Natural killer cell treated with Interleukin-12 subunit alpha and Interleukin-12 subunit beta and Interleukin-15 and Interleukin-18, amount 100 ng/mL, for 72 hours (primary cell): ENCODE measurements around the gene IDNK. TPM values are rescaled to one million over a fixed set of nuclear protein-coding genes. Genes with fewer than 3 reads are reported as not detected.
A peak's percentile ranks its signal among the peaks of the same experiment; 100 is the strongest.

Experiments used
- ATAC-seq, 2 donors: fragments of 150-1000 bp; cut with Tn5 transposase in 1 of 2; sonication (Bioruptor Pico), chemical (Tn5 transposase) in 1 of 2; 2 replicates each; pipeline ENCODE4 v1.10.0; 2021
- DNase-seq: peaks from one replicate; pipeline ENCODE4 v3.0.0; 2022; ENCODE audit warnings: low spot score
- H3K27ac Mint-ChIP-seq, 2 donors: 1 replicate in 1 of 2; 2 replicates in 1 of 2; pipeline ENCODE4 v1.8.0; 2022; ENCODE audit warnings: mixed read lengths in 2 of 2, mild to moderate bottlenecking in 1 of 2, moderate library complexity in 1 of 2
- H3K27me3 Mint-ChIP-seq, 2 donors: 1 replicate in 1 of 2; 2 replicates in 1 of 2; pipeline ENCODE4 v1.8.0; 2022; ENCODE audit warnings: mixed read lengths in 2 of 2
- H3K36me3 Mint-ChIP-seq: one replicate; pipeline ENCODE4 v1.8.0; 2022; ENCODE audit warnings: mixed read lengths
- H3K4me1 Mint-ChIP-seq, 2 donors: 1 replicate in 1 of 2; 2 replicates in 1 of 2; pipeline ENCODE4 v1.8.0; 2022; ENCODE audit warnings: low read depth in 2 of 2, mixed read lengths in 2 of 2, mild to moderate bottlenecking in 1 of 2
- H3K4me3 Mint-ChIP-seq: one replicate; pipeline ENCODE4 v1.8.0; 2022; ENCODE audit warnings: mixed read lengths
- H3K9me3 Mint-ChIP-seq: 2 replicates; pipeline ENCODE4 v1.8.0; 2022; ENCODE audit warnings: mixed read lengths
- total RNA-seq, 2 donors: library from RNA; stranded (reverse); gene quantifications; one replicate each; pipeline ENCODE4 v1.2.3, GENCODE V29; 2022

The IDNK gene
- total RNA-seq, 2 donors from 2014 or later = 5.1 to 6.0 TPM

DNA sequence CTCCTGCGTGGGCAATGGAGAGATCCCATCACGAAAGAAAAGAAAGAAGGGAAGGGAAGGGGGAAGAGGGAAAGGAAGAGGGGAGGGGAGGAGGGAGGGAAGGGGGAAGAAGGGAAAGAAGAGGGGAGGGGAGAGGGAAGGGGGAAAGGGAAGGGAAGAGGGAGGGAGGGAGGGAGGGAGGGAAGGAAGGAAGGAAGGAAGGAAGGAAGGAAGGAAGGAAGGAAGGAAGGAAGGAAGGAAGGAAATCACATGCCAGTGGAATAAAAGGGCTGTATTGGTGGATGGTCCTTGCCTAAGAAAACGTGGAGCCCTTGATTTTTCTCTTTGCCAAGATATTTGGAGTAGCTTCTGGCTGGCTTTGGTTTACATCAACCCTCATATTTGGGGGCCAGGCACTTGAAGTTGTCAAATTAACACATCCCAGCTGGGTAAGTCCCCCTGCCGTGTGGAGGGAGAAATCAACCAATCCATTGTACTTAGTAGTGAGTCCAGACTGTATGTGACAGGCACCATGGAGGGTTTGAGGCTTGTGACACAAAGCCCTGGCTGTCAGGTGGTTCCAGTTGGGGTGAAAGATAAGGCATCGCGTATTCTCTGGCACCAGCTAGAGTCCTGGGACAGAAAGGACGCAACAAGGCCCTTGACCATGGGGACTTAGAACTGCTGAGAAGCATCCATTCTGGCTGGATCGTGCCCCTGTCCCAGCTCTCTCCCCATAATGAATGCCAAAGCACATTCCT is 23.7 kb downstream of the IDNK start:
- Mint-ChIP-seq H3K4me1 (peaks cover 0 to 2% of the 10 kb centered on the region in 2 donors), H3K9me3 (no peaks in the 10 kb centered on the region), H3K27ac (peak overlapping the region in 1 of 2 donors; percentile 25), H3K36me3 (no peaks in the 10 kb centered on the region), H3K4me3 (no peak overlapping the region), H3K27me3 (no peaks in the 10 kb centered on the region)
- no peak for DNase-seq
- ATAC-seq = no peak

DNA sequence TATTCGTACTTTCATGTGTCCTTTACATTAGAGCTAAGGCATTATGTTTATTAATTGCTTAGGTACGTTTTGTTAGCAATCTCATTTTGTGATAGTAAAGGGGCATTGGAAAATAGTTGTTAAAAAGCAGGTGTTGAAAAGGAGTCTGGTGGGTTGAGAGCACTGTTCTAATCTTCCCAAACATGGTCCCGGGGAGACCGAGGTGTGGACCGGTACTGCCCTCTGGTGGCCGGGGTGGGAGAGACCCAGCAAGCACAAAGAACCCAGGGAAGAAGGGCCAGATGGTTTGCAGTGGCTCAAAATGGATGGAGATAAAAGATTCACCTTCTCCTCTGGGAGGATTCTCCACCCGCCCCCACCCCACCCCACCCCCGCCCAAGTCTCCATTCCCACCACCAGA is 26.1 kb downstream of the IDNK start:
- H3K9me3 Mint-ChIP-seq = no peaks in the 10 kb centered on the region
- H3K4me1 Mint-ChIP-seq = peaks cover 2 to 4% of the 10 kb centered on the region in 2 donors
- H3K36me3 Mint-ChIP-seq = peaks cover 8% of the 10 kb centered on the region
- no peaks in the 10 kb centered on the region for H3K27me3 Mint-ChIP-seq
- peak; percentile 77 to 86 for ATAC-seq
- no peak overlapping the region for H3K4me3 Mint-ChIP-seq
- no peak overlapping the region for H3K27ac Mint-ChIP-seq
- peak; percentile 73 for DNase-seq

DNA sequence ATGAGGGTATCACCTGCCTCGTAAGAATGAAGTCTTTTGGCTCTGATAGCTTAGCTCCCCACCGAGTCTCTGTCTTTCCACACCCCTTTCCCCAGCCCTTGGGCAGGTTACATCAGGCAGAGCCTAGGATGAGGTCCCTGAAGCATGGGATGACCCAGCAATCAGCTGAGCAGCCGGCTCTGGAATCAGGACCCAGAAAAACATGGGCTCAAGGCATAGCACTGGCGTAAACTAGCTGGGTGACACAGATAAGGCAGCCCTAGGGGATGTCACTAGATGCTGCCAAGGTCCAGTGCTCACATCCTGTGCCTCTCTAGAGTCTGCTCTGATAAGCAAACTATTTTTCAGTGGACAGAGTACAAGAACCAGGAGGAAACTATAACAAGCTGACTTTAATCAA is 26.6 kb downstream of the IDNK start:
- ATAC-seq = no peak
- H3K27ac Mint-ChIP-seq = no peak overlapping the region
- H3K4me3 Mint-ChIP-seq = no peak overlapping the region
- peaks cover 8% of the 10 kb centered on the region for H3K36me3 Mint-ChIP-seq
- no peaks in the 10 kb centered on the region for H3K9me3 Mint-ChIP-seq
- H3K27me3 Mint-ChIP-seq = no peaks in the 10 kb centered on the region
- no peak for DNase-seq
- peaks cover 2 to 4% of the 10 kb centered on the region in 2 donors for H3K4me1 Mint-ChIP-seq

DNA sequence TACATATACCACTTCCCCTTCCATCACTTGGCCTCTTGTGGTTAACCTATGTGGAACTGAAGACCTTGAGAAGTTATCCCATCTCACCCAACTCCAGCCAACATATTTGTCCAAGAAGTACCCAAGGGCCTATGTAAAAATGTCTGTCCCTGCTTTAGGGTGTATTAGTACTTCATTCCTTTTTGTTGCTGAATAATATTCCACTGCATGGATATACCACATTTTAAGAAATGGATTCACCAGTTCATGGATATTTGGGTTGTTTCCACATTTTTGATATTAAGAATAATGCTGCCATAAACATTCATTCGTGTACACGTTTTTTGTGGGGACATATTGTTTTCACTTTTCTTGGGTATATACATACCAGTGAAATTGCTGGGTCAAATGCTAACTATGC is 28.6 kb downstream of the IDNK start:
- Mint-ChIP-seq H3K36me3 (peaks cover 8% of the 10 kb centered on the region), H3K27ac (no peak overlapping the region), H3K4me1 (peaks cover 2 to 4% of the 10 kb centered on the region in 2 donors), H3K4me3 (no peak overlapping the region), H3K27me3 (no peaks in the 10 kb centered on the region), H3K9me3 (no peaks in the 10 kb centered on the region)
- DNase-seq = no peak
- ATAC-seq = no peak

DNA sequence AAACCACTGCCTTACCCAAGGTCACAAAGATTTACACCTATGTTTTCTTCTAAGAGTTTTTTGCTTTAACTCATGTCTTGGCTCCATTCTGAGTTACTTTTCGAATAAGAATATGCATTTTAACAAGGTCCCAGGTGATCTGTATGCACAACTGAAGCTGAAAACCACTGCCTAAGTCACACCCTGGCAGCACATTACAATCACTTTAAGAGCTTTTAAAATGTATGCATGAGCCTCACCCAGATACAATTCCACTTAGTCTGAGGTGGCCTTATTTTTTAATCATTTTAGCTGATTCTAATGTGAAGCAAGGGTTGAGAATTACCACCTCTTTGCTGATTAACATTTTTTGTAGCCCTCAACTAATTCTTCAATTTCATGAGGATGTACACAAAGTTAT is 29.5 kb downstream of the IDNK start:
- ATAC-seq (no peak), DNase-seq (no peak)
- H3K4me3 Mint-ChIP-seq = no peak overlapping the region
- no peaks in the 10 kb centered on the region for H3K27me3 Mint-ChIP-seq
- H3K36me3 Mint-ChIP-seq = peaks cover 8% of the 10 kb centered on the region
- peak overlapping the region in 1 of 2 donors; percentile 7 for H3K27ac Mint-ChIP-seq
- no peaks in the 10 kb centered on the region for H3K9me3 Mint-ChIP-seq
- H3K4me1 Mint-ChIP-seq = peaks cover 2 to 4% of the 10 kb centered on the region in 2 donors

DNA sequence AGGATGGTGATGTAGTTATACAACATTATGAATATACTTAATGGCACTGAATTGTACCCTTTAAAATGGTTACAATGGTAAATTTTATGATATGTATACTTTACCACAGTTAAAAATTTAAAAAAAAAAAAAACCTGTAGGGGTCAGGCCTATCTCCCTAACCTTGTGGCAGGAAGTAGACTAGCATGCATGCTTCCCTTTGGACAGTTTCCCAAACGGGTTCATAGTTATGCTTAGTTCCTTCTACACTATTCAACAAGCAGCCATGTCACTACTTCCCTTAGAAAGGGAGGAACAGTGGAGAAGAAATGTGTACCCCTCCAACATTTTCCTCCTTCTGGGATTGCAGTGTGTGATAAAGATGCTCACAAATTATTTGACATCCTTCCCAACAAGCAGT is 32.5 kb downstream of the IDNK start:
- no peak overlapping the region for H3K27ac Mint-ChIP-seq
- H3K27me3 Mint-ChIP-seq = no peaks in the 10 kb centered on the region
- H3K9me3 Mint-ChIP-seq = no peaks in the 10 kb centered on the region
- DNase-seq = no peak
- peaks cover 8% of the 10 kb centered on the region for H3K36me3 Mint-ChIP-seq
- no peak for ATAC-seq
- no peak overlapping the region for H3K4me3 Mint-ChIP-seq
- H3K4me1 Mint-ChIP-seq = peaks cover 0 to 4% of the 10 kb centered on the region in 2 donors

DNA sequence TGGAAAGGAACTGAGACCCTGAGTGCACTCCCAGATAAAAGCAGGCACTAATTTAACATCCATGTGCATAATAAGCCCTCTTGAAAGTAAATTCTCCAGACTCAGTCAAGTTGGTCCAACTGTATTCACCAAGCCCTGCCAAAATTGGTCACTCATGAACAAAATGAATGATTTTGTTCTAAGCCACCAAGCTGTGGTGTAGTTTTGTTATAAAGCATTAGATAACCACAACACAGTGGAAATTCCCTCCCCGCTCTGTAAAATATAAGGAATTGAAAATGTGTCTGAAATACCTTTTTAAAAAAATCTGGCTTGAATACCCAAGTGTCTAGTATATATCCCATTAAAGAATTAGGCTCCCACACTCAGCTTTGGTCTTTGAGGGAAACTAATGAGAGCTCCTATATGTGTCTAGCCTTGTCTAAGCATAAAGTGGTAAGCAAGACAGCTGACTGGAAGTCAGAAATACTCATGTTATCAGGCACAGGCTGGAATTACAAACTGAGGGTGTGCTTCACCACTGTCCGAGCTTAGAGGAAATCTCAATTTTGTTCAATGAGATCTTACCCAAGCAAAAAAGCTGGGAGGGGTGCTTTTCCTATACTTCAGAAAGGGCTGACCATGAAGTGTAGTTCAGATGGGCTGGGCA is 33.2 kb downstream of the IDNK start:
- DNase-seq = no peak
- Mint-ChIP-seq H3K9me3 (no peaks in the 10 kb centered on the region), H3K36me3 (peaks cover 8% of the 10 kb centered on the region), H3K27ac (no peak overlapping the region), H3K4me3 (no peak overlapping the region), H3K4me1 (peaks cover 0 to 4% of the 10 kb centered on the region in 2 donors), H3K27me3 (no peaks in the 10 kb centered on the region)
- peak in 1 of 2 donors; percentile 38 for ATAC-seq

DNA sequence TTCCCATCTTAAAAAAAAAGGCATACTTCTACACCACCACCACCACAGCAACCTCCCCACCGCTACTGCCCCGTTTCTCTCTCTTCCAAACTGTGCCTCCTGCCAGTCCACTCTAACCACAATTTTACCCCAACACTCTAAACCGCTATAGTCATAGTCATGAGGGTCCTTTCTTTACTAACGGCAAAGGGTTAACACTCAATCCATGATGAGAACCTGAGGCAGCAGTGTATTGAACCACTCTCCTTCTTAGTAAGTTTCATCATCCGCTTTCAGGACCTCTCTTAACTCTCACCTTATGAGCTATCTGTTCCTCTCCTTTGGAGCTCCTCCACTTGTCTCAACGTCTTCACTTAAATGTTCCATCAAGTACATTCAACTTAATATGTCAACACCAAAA is 34.0 kb downstream of the IDNK start:
- peak in 1 of 2 donors; percentile 51 for ATAC-seq
- Mint-ChIP-seq H3K9me3 (no peaks in the 10 kb centered on the region), H3K4me1 (peaks cover 0 to 4% of the 10 kb centered on the region in 2 donors), H3K4me3 (no peak overlapping the region), H3K36me3 (peaks cover 8% of the 10 kb centered on the region), H3K27ac (no peak overlapping the region), H3K27me3 (no peaks in the 10 kb centered on the region)
- DNase-seq = no peak

DNA sequence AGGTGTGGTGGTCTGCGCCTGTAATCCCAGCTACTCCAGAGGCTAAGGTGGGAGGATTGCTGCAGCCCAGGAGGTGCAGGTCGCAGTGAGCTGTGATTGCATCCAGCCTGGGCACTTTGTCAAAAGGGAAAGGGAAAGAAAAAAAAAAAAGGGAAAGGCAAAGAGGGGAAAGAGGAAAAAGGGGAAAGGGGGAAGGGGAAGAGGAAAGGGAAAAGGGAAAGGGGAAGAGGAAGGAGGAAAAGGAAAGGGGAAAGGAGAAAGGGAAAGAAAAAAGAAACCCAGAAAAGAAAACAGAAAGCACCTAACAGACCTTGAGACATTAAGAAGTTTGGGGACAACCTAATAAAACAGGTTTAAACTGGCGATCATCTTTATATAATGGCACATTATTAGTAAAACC is 40.0 kb downstream of the IDNK start:
- peaks cover 9% of the 10 kb centered on the region for H3K36me3 Mint-ChIP-seq
- H3K27ac Mint-ChIP-seq = no peak overlapping the region
- no peak overlapping the region for H3K4me3 Mint-ChIP-seq
- H3K9me3 Mint-ChIP-seq = no peaks in the 10 kb centered on the region
- H3K4me1 Mint-ChIP-seq = peaks cover 0 to 4% of the 10 kb centered on the region in 2 donors
- ATAC-seq (no peak), DNase-seq (no peak)
- H3K27me3 Mint-ChIP-seq = no peaks in the 10 kb centered on the region

DNA sequence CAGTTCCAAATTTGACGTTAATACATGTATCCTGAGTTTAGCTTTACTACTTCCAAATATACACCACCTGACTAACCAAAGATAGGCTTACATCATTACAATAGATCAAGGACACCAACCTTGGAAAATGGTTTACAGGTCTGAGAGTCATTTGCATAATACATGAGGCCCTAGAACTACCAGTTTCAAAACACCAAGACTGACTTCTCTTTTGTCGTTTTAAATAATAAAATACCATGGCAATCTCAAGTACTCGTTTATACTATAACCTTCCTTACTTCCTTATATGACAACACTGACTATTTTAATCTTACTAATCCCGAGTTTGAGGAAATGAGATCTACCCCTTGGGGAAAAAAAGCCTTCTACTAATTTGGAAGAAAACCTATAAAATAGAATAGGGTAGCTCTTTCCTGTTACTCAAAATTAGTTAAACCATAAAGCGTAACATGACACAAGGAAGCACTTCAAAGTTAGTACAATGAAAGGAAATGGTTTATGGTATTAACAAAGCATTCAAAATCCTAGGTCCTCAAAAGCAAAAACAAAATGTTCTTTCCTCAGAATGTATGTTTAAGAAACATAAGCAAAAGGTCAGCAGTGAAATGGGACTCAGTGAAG is 42.7 kb downstream of the IDNK start:
- ATAC-seq (no peak), DNase-seq (no peak)
- Mint-ChIP-seq H3K27me3 (no peaks in the 10 kb centered on the region), H3K36me3 (peaks cover 9% of the 10 kb centered on the region), H3K4me3 (no peak overlapping the region), H3K9me3 (no peaks in the 10 kb centered on the region), H3K27ac (peak overlapping the region in 1 of 2 donors; percentile 53), H3K4me1 (peaks cover 0 to 4% of the 10 kb centered on the region in 2 donors)

DNA sequence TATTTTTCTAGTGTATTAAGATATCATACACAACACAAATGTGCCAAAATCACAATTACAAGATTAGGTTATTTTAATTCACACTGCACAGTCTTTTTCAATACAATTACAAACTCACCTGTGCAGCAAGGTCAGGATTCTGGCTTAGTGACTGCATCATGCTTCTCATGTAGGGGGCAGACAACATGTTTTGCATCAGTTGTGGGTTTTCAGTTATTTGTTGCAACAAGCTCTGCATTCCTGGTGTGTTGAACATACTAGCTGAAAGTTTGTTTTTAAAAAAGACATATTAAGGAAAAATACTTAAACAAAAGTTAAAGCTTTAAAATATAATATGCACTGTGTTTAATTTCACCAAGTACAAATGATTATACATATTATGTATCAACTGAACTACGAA is 46.1 kb downstream of the IDNK start:
- peaks cover under 1 to 12% of the 10 kb centered on the region in 2 donors for H3K4me1 Mint-ChIP-seq
- no peak overlapping the region for H3K27ac Mint-ChIP-seq
- no peaks in the 10 kb centered on the region for H3K27me3 Mint-ChIP-seq
- H3K9me3 Mint-ChIP-seq = no peaks in the 10 kb centered on the region
- DNase-seq = no peak
- no peak overlapping the region for H3K4me3 Mint-ChIP-seq
- H3K36me3 Mint-ChIP-seq = peaks cover 15% of the 10 kb centered on the region
- no peak for ATAC-seq

DNA sequence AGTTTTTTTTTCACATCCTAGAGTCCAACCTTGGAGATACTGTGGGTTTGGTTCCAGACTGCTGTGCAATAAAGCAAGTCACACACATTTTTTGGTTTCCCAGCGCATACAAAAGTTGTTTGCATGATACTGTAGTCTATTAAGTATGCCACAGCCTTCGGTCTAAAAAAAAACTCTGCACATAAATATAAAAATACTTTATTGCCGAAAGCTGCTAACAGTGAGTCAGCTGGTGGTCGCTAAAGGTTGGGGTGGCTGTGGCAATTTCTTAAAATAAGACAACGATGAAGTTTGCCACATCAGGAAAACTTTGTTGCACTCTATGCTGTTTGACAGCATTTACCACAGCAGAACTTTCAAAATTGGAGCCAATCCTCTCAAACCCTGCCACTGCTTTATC is 47.4 kb downstream of the IDNK start:
- DNase-seq (no peak), ATAC-seq (no peak)
- Mint-ChIP-seq H3K9me3 (no peaks in the 10 kb centered on the region), H3K27ac (peak overlapping the region in 1 of 2 donors; percentile 23), H3K4me3 (no peak overlapping the region), H3K36me3 (peaks cover 12% of the 10 kb centered on the region), H3K27me3 (no peaks in the 10 kb centered on the region), H3K4me1 (peaks cover 5 to 12% of the 10 kb centered on the region in 2 donors)

DNA sequence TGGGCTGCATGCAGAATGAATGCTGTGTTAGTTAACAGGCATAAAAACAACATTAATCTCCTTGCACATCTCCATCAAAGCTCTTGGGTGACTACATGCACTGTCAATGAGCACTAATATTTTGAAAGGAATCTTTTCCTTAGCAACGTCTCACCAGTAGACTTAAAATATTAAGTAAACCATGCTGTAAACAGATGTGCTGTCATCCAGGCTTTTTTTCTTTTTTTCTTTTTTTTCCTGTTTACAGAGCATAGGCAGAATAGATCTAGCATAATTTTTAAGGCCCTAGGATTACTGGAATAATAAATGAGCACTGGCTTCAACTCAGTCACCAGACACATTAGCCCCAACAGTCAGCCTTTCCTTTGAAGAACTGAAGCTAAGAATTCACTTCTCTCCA is 48.5 kb downstream of the IDNK start:
- ATAC-seq (no peak), DNase-seq (no peak)
- H3K36me3 Mint-ChIP-seq = peaks cover 9% of the 10 kb centered on the region
- peak overlapping the region in 1 of 2 donors; percentile 16 for H3K27ac Mint-ChIP-seq
- H3K4me3 Mint-ChIP-seq = no peak overlapping the region
- H3K9me3 Mint-ChIP-seq = no peaks in the 10 kb centered on the region
- H3K27me3 Mint-ChIP-seq = no peaks in the 10 kb centered on the region
- peaks cover 5 to 9% of the 10 kb centered on the region in 2 donors for H3K4me1 Mint-ChIP-seq

DNA sequence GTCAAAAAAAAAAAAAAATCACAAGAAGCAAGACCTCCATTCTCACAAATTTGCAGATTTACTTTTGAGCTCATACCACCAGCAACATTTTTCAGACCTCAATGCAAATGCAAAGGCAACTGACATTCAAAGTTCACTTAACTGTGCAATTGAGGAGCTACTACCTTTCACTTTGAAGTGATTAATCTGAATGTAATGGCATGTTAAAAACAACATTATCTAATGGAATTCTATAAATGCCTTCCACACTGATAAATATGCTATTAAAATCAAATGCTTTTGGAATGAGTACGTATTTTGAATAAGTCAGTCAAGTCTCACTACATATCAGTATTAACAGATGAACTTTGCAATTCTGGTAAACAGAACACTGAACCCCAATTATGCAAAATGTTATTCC is 52.5 kb downstream of the IDNK start:
- H3K27ac Mint-ChIP-seq = no peak overlapping the region

More for the DNA sequence above, 52.5 kb downstream of the IDNK start:
- no peaks in the 10 kb centered on the region for H3K27me3 Mint-ChIP-seq
- H3K4me3 Mint-ChIP-seq = no peak overlapping the region
- H3K9me3 Mint-ChIP-seq = no peaks in the 10 kb centered on the region
- no peak for DNase-seq
- no peak for ATAC-seq
- H3K4me1 Mint-ChIP-seq = peaks cover 9 to 12% of the 10 kb centered on the region in 2 donors
- H3K36me3 Mint-ChIP-seq = peaks cover 9% of the 10 kb centered on the region
